Measurements from ENCODE around the gene MECP2. TPM values are rescaled to one million over a fixed set of nuclear protein-coding genes. Genes with fewer than 3 reads are reported as not detected.

Gene MECP2
- total RNA-seq, 1 donor from 2014 or later, result 26.7 TPM

DNA sequence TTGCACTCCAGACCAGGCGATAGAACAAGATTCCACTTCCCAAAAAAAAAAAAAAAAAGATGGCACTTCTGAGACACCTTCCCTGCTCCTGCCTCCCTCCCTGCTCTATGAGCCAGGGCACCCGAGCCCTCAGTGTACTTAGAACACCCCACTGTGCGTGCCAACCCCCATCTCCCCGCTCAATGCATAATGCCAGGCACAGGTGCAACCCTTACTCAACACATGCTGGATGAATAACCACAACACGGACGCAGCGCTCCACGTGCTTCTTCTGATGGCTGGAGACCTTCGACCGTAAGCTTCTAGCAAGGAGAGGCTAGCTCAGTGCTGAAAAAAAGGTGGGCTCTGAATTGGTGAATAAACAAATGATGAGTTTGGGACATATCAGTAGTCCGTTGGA, 57.9 kb downstream of the MECP2 start:
- H3K79me2 ChIP-seq (ENCODE audit: low read depth), result peaks cover 36% of the 10 kb centered on the region
- Mint-ChIP-seq H3K27ac (no peak overlapping the region), H3K36me3 (peaks cover 11% of the 10 kb centered on the region), H3K9me3 (peaks cover 14% of the 10 kb centered on the region), H3K4me3 (no peak overlapping the region), H3K4me1 (peaks cover 8% of the 10 kb centered on the region), H3K27me3 (ENCODE audit: insufficient read depth, low read depth) (no peaks in the 10 kb centered on the region)
- no peak overlapping the region for H3K4me3 ChIP-seq
- H3F3A ChIP-seq (ENCODE audit: low read depth), result no peaks in the 10 kb centered on the region
- no peak for DNase-seq (ENCODE audit: low spot score)
- H3K4me1 ChIP-seq, result no peaks in the 10 kb centered on the region
- no peak for TF ChIP-seq EZH2phosphoT487 (IDR thresholded peaks at IDR 0.05)
- TF ChIP-seq, protein P1, sequence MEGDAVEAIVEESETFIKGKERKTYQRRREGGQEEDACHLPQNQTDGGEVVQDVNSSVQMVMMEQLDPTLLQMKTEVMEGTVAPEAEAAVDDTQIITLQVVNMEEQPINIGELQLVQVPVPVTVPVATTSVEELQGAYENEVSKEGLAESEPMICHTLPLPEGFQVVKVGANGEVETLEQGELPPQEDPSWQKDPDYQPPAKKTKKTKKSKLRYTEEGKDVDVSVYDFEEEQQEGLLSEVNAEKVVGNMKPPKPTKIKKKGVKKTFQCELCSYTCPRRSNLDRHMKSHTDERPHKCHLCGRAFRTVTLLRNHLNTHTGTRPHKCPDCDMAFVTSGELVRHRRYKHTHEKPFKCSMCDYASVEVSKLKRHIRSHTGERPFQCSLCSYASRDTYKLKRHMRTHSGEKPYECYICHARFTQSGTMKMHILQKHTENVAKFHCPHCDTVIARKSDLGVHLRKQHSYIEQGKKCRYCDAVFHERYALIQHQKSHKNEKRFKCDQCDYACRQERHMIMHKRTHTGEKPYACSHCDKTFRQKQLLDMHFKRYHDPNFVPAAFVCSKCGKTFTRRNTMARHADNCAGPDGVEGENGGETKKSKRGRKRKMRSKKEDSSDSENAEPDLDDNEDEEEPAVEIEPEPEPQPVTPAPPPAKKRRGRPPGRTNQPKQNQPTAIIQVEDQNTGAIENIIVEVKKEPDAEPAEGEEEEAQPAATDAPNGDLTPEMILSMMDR (IDR thresholded peaks at IDR 0.05), result no peak
- TF ChIP-seq EZH2 (IDR thresholded peaks at IDR 0.05), result no peak
- H2AFZ ChIP-seq (replicated peaks), result no peak overlapping the region
- H3K4me2 ChIP-seq, result no peak overlapping the region
- no peak overlapping the region for H3K27ac ChIP-seq
- H4K20me1 ChIP-seq (ENCODE audit: low read depth), result peaks cover 63% of the 10 kb centered on the region
- H3K9ac ChIP-seq, result no peak overlapping the region
- H3K9me3 ChIP-seq (ENCODE audit: low read depth), result no peaks in the 10 kb centered on the region
- no peaks in the 10 kb centered on the region for H3K27me3 ChIP-seq
- no peaks in the 10 kb centered on the region for H3K36me3 ChIP-seq

DNA sequence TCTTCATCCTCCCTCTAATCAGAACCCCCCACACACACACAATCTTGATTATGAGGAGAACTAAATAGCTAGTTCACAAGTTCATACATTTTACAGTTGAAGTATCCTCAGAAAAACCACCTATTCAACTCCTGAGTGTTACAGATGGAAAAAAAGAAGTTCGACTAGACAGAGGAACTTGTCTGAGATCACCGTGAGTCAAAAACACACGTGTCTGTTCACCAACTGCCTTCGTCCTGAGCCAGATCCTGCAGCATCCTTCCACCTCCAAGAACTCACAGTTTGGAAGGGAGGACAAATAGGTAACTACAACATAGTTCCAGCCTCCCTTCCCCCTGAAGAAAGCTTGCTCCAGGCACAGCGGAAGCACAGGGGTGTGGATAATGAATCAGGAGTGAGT, 58.9 kb downstream of the MECP2 start:
- no peak overlapping the region for H3K27ac ChIP-seq
- no peak overlapping the region for H2AFZ ChIP-seq (replicated peaks)
- peaks cover 65% of the 10 kb centered on the region for H4K20me1 ChIP-seq (ENCODE audit: low read depth)
- H3K79me2 ChIP-seq (ENCODE audit: low read depth), result peaks cover 27% of the 10 kb centered on the region
- no peaks in the 10 kb centered on the region for H3K27me3 ChIP-seq
- Mint-ChIP-seq H3K4me3 (no peak overlapping the region), H3K4me1 (peaks cover 11% of the 10 kb centered on the region), H3K27me3 (ENCODE audit: insufficient read depth, low read depth) (peaks cover 1% of the 10 kb centered on the region), H3K9me3 (peaks cover 12% of the 10 kb centered on the region), H3K36me3 (peaks cover 14% of the 10 kb centered on the region), H3K27ac (no peak overlapping the region)
- no peak overlapping the region for H3K4me3 ChIP-seq
- TF ChIP-seq EZH2 (IDR thresholded peaks at IDR 0.05) (no peak), EZH2phosphoT487 (IDR thresholded peaks at IDR 0.05) (no peak)
- TF ChIP-seq, protein P1 (IDR thresholded peaks at IDR 0.05), result no peak
- no peak overlapping the region for H3K9ac ChIP-seq
- no peak overlapping the region for H3K4me2 ChIP-seq
- no peaks in the 10 kb centered on the region for H3F3A ChIP-seq (ENCODE audit: low read depth)
- H3K4me1 ChIP-seq, result no peaks in the 10 kb centered on the region
- no peaks in the 10 kb centered on the region for H3K36me3 ChIP-seq
- H3K9me3 ChIP-seq (ENCODE audit: low read depth), result no peaks in the 10 kb centered on the region
- DNase-seq (ENCODE audit: low spot score), result no peak

DNA sequence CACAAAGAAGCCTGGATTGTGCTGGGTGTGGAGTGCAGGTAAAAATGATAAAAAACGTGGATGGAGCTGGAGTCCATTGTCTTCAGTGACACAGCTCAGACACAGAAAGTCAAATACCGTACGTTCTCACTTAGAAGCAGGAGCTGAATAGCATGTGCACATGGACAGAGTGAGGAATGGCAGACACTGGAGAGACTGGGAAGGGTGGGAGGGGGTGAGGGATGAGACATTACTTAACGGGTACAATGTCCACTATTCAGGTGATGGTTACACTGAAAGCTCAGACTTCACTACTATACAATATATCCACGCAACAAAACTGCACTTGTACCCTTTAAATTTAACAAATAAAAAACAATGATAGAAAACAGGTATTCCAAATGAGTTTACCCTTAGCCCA, 59.8 kb downstream of the MECP2 start:
- peaks cover 65% of the 10 kb centered on the region for H4K20me1 ChIP-seq (ENCODE audit: low read depth)
- no peak for DNase-seq (ENCODE audit: low spot score)
- TF ChIP-seq EZH2phosphoT487 (IDR thresholded peaks at IDR 0.05), result no peak
- no peak for TF ChIP-seq EZH2 (IDR thresholded peaks at IDR 0.05)
- TF ChIP-seq, protein P1 (IDR thresholded peaks at IDR 0.05), result no peak
- no peak overlapping the region for H3K4me3 ChIP-seq
- no peaks in the 10 kb centered on the region for H3K9me3 ChIP-seq (ENCODE audit: low read depth)
- no peaks in the 10 kb centered on the region for H3K4me1 ChIP-seq
- H3K27ac ChIP-seq, result no peak overlapping the region
- H3K9me3 Mint-ChIP-seq, result peaks cover 19% of the 10 kb centered on the region
- H3K27ac Mint-ChIP-seq, result no peak overlapping the region
- H3K4me2 ChIP-seq, result no peak overlapping the region
- peaks cover 23% of the 10 kb centered on the region for H3K79me2 ChIP-seq (ENCODE audit: low read depth)
- H3K27me3 ChIP-seq, result no peaks in the 10 kb centered on the region
- H3K9ac ChIP-seq, result no peak overlapping the region
- H3K36me3 Mint-ChIP-seq, result peaks cover 16% of the 10 kb centered on the region
- H3K4me3 Mint-ChIP-seq, result no peak overlapping the region
- H2AFZ ChIP-seq (replicated peaks), result no peak overlapping the region
- no peaks in the 10 kb centered on the region for H3F3A ChIP-seq (ENCODE audit: low read depth)
- H3K27me3 Mint-ChIP-seq (ENCODE audit: insufficient read depth, low read depth), result peaks cover 6% of the 10 kb centered on the region
- peaks cover 13% of the 10 kb centered on the region for H3K4me1 Mint-ChIP-seq
- no peaks in the 10 kb centered on the region for H3K36me3 ChIP-seq

Measured in neural progenitor cell (in vitro differentiated cells).